GM12891 (cell line): Measurements from ENCODE around the gene CHCHD6.

ENCODE experiments used
- DNase-seq: peaks from one replicate; pipeline ENCODE4 v3.0.0; 2011; ENCODE audit warnings: low spot score; ENCODE audit not compliant: insufficient read length
- FAIRE-seq: peaks from 2 replicates; lab custom pipeline; 2011; peaks lifted over from hg19 to GRCh38; lab: Jason Lieb, UNC
- PAX5 ChIP-seq: IDR thresholded peaks from 2 replicates; pipeline ENCODE4 v1.6.1; 2011; ENCODE audit warnings: low read length, moderate library complexity, mild to moderate bottlenecking; ENCODE audit not compliant: insufficient read depth, severe bottlenecking
- POLR2A ChIP-seq: IDR thresholded peaks from 2 replicates; pipeline ENCODE4 v1.6.1; 2011; ENCODE audit warnings: low read depth, low read length, control low read depth
- POLR2AphosphoS5 ChIP-seq: IDR thresholded peaks from 2 replicates; pipeline ENCODE4 v1.6.1; 2011; ENCODE audit warnings: low read depth, low read length, control low read depth
- POU2F2 ChIP-seq: IDR thresholded peaks from 2 replicates; pipeline ENCODE4 v1.6.1; 2011; ENCODE audit warnings: low read depth, mild to moderate bottlenecking, control low read depth, low read length, moderate library complexity
- SPI1 ChIP-seq: IDR thresholded peaks from 2 replicates; pipeline ENCODE4 v1.6.1; 2011; ENCODE audit warnings: low read depth, low read length, control low read depth
- TAF1 ChIP-seq: IDR thresholded peaks from 2 replicates; pipeline ENCODE4 v1.6.1; 2011; ENCODE audit warnings: low read depth, low read length, control low read depth

The CHCHD6 gene

DNA sequence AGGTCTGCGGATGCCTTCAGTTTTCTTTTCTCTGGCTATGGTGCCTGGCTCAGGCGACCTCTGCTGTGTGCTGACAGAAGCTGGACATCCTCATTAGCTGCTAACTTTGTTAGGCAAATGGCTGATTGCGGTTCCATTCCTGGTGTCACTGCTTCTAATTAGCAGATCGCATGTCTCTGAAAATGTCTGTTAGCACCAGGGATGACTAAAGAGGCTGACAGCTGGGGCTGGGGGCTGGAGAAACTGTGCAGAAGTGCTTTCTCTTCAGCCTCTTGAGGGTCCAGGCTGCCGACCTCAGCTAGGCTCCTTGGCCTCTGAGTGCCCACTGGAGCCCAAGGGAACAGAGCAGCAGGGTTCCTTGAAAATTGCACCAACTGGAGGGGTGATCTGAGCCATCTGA lies 39.3 kb downstream of the CHCHD6 start:
- FAIRE-seq = no peak
- TF ChIP-seq POU2F2 (no peak), POLR2A (no peak), POLR2AphosphoS5 (no peak), TAF1 (no peak), PAX5 (no peak), SPI1 (no peak)
- no peak for DNase-seq

DNA sequence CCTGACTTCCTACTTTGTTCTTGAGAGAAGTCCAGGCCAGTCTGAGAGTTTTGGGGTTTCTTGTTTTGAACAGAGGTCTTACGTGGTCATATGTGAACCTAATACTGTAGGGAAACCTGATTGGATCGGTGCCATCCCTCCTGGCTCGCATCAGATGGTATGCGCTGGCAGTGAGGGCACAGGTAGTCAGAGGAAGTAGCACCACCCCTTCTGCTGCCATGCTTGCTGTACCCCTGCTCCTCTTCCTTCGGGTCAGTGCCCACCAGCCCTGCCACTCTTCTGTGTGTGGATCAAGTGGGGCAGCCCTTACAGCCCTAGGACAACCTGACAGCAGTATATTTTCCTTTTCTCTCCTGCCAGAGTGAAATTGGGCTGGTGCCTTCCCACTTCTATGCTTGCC lies 39.7 kb downstream of the CHCHD6 start:
- no peak for TF ChIP-seq PAX5
- no peak for TF ChIP-seq POU2F2
- no peak for TF ChIP-seq SPI1
- no peak for TF ChIP-seq POLR2AphosphoS5
- no peak for TF ChIP-seq POLR2A
- FAIRE-seq (no peak), DNase-seq (no peak)

DNA sequence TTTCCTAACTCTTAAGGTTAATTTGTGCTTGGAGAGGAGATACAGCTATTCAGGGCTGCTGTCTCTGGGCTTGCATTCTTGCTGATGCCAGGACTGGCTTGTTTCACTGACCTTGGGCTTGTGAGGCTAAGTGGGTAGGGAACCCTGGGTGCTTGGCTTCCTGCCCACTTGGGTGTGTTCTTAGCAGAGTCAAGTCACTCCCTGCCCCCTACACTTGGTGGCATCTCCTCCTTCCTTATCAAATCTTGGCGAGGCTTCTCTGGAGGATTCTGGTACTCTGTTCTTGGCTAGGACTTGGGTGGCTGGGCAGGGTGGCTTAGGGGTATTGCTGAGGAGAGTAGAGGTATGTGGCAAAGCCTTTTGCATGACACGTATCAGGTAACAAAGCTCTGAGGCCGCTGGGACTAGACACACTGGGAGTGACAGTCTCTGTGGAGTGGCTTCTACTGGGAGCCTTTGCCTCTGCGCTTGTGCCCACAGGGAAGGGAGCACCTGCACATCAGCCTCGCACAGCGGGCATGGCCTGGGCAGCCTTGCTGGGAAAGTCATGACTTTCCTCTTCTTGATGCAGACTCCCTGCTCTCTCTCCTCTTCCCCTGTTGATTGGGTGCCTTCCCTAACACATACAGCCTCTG lies 41.8 kb downstream of the CHCHD6 start:
- DNase-seq (no peak), FAIRE-seq (no peak)
- TF ChIP-seq POU2F2 (no peak), POLR2A (no peak), POLR2AphosphoS5 (no peak), SPI1 (no peak), PAX5 (no peak)

DNA sequence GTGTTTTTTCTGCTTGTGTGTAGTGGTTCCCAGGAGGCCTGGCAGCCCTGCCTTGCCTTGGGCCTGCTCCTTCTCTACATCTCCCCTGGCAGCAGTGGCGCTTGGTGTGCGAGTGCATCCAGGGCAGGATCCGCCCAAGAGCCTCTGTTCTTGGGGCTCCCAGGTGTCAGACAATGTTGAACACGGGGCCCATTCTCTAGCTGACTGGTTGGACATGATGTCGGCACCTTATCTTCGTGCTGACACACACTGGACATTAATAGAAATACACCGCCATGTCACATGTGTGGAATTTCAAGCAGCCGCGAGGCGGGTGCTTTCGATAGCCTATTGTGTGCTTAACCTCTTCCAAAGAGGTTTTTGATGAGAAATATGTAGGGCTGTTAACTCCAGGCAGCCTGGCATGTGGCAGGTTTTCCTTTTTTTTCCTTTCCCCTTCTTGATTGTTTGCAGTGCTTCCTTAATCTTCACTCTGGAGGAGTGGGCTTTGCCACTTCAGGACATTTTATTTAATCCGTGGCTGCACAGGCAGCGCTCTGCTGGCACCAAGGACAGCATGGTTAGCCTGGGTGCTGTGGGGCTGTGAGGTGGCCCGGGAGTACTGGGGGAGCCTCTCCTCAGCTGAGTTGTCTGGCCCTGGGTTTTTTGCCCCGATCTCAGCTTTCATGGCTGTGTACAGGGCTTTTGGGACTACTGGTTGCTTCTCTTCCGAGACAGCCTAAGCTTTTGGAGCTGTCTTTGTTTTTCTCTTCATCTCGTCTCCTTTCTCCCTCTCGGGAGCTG lies 42.5 kb downstream of the CHCHD6 start:
- DNase-seq = no peak
- no peak for FAIRE-seq
- TF ChIP-seq TAF1 (no peak), SPI1 (no peak), POLR2A (no peak), PAX5 (no peak), POLR2AphosphoS5 (no peak)

DNA sequence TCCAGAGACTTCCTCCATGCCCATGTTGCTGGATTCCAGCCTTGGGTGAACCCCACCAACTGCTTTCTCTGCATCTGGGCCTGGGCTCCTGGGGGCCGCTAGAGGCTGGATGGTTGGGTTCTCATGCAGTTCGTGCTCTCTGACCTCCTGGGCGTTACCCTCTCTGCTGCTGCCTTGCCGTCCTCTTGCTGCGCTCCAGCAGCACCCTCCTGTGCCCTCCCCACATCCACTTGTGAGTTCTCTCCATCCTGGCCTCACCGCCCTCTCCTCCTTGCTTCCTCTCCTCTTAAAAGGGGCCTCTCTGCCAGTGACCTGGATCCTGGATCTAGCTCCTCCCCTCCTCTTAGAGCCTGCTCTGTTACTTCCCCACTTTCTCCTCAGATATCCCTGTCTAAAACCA lies 43.7 kb downstream of the CHCHD6 start:
- DNase-seq = no peak
- FAIRE-seq = no peak
- no peak for TF ChIP-seq POLR2AphosphoS5
- TF ChIP-seq POLR2A = no peak
- TF ChIP-seq SPI1 = no peak
- no peak for TF ChIP-seq PAX5
- no peak for TF ChIP-seq TAF1
- TF ChIP-seq POU2F2 = no peak

DNA sequence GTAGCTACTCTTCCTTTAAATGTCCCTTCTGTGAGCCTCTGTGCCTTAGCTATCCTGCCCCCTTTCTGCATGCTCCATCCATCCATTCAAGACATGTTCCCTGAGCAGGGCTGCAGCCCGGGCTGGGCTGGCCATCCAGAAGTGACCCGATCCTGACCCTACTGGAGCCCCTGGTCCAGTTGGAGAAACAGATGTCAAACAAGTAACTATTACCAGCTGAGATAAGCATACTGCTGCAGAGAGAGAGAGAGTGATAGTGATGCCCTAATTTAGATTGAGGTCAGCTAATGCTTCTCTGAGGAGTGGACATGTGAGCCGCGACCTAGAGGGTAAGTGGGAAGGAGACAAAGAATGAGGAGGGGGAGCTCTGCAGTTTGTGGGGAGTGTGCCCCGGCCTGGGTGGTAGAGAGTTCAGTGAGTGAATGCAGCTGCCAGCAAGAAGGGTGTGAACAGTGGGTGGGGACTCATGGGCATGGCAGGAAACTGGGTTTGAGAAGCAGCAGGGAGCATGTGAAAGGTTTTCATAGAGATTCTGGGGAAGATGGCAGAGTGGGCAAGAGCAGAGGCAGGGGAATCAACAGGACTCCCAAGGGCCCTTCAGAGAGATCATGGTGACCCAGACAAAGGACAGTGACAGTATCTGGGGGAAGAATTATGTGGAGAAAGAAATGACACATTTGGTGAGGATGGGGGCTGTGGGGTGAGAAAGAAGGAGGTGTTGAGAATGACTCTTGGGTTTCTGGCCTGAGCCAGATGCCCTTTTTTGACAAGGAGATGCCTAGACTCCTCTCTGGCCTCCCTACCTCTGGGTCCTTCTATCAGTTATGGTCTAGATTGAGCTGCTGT lies 44.9 kb downstream of the CHCHD6 start:
- no peak for TF ChIP-seq SPI1
- TF ChIP-seq TAF1 = no peak
- TF ChIP-seq POLR2AphosphoS5 = no peak
- TF ChIP-seq PAX5 = no peak
- no peak for TF ChIP-seq POU2F2
- TF ChIP-seq POLR2A = no peak
- DNase-seq = no peak
- FAIRE-seq = no peak

DNA sequence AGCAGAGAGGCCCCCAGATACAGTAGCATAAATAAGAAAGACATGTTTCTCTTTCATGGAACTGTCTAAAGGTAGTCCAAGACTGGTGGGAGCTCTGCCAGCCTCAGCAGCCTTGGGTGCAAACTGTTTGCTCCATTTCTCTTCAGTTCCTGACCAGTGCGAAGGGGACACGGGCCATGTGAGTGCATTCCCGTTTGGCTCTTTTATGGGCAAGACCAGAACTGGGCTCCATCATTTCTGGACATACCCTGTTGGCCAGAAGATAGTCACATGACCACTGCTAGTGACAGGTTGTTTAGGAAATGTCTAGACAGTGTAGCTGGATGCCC lies 45.5 kb downstream of the CHCHD6 start:
- no peak for FAIRE-seq

DNA sequence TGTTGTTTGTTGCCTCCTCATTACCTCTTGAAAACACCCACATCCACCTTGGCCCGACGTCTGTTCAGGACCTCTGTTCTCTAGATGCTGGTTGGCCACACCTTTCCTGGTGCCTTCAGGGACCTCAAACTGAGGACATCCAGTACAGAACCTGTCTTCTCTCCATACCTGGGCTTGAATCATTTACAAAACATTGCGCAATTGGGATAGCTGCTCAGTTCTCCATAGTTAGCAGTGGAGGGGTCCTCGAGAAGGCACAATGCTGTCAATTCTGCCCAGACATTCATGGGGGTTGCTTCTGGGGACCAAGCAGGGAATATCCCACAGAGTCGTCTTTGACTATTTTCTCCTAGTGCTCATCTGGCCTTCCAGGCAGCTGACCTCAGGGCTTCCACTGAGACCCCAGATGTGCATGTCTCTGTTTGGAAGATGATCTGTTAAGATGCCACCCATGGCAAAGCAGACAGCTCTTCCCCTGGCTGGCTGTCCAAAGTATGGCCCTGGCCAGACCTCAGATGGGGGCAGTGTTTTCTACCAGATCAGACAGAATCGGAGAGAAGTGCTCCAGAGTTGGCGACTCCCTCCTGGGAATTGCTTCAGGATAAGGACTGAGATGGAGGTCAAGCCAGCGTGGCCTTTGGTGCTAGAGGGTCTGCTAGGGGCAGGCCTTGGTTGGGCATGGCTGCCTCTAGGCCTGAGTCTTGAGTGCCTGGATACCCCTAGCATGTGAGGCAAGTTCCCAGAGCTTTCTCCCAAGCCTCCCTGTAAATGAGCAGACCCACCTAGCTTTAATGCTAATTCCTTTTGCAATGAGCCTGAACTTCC lies 46.1 kb downstream of the CHCHD6 start:
- no peak for TF ChIP-seq POLR2A
- TF ChIP-seq POLR2AphosphoS5 = no peak
- no peak for TF ChIP-seq TAF1
- TF ChIP-seq POU2F2 = no peak
- no peak for TF ChIP-seq SPI1
- TF ChIP-seq PAX5 = no peak
- FAIRE-seq = no peak
- DNase-seq = no peak

More for the DNA sequence above, 45.5 kb downstream of the CHCHD6 start:
- TF ChIP-seq PAX5 = no peak
- TF ChIP-seq POLR2AphosphoS5 = no peak
- TF ChIP-seq TAF1 = no peak
- TF ChIP-seq POU2F2 = no peak
- TF ChIP-seq SPI1 = no peak
- DNase-seq = no peak

DNA sequence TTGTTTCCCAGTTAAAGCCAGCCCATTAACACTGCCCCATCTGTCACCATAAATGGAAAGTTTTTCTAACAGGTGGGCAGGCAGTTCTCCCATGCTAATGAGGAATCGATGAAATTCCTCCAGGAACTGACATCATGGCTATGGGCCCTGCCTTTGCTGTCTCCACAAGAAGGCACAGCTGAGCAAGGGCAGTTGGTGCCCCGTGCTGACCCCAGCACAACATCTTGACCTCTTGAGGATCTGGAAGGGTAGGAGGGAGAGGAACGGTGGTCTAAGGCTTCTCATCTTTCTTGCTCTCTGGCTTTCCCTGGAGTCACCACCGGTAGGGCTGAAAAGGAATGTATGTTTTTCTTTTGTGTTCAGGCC lies 46.7 kb downstream of the CHCHD6 start:
- TF ChIP-seq PAX5 (no peak), SPI1 (no peak), POU2F2 (no peak), TAF1 (no peak), POLR2A (no peak), POLR2AphosphoS5 (no peak)
- DNase-seq (no peak), FAIRE-seq (no peak)
